GM12878 (cell line): Measurements from ENCODE around the gene ITPKB. TPM values are rescaled to one million over a fixed set of nuclear protein-coding genes. Genes with fewer than 3 reads are reported as not detected.

Source experiments
- BACH1 ChIP-seq: fragments of 450-650 bp; IDR thresholded peaks from 2 replicates; pipeline ENCODE4 v1.6.1; 2017; ENCODE audit warnings: mild to moderate bottlenecking, borderline replicate concordance
- BMI1 ChIP-seq: fragments of 450-650 bp; IDR thresholded peaks from 2 replicates; pipeline ENCODE4 v1.6.1; 2016; ENCODE audit warnings: mild to moderate bottlenecking, moderate library complexity, borderline replicate concordance
- BRCA1 ChIP-seq: IDR thresholded peaks from 2 replicates; pipeline ENCODE4 v1.6.1; 2011; ENCODE audit warnings: low read depth, low read length, improper control_type of control experiment
- CBFB ChIP-seq: IDR thresholded peaks from 2 replicates; pipeline ENCODE4 v1.6.1; 2016; ENCODE audit warnings: antibody characterized with exemption, low read depth
- CEBPB ChIP-seq, 2 experiments: fragments of 150-350 bp in 1 of 2; IDR thresholded peaks; 2 replicates each; pipeline ENCODE4 v1.6.1; 2012 to 2014; ENCODE audit warnings: low read depth in 2 of 2, low read length in 2 of 2, borderline replicate concordance in 1 of 2, inconsistent platforms in 1 of 2
- CHD1 ChIP-seq: IDR thresholded peaks from 2 replicates; pipeline ENCODE4 v1.6.1; 2012; ENCODE audit warnings: low read depth, low read length, improper control_type of control experiment
- ESRRA ChIP-seq: IDR thresholded peaks from 2 replicates; pipeline ENCODE4 v1.6.1; 2012; ENCODE audit warnings: mild to moderate bottlenecking, low read length, improper control_type of control experiment
- EZH2 ChIP-seq: IDR thresholded peaks from 2 replicates; pipeline ENCODE4 v1.6.1; 2012; ENCODE audit warnings: low read depth, mild to moderate bottlenecking, control low read depth, inconsistent platforms, low read length, borderline replicate concordance; ENCODE audit not compliant: control insufficient read depth
- IKZF2 ChIP-seq, 2 experiments: fragments of 450-650 bp; IDR thresholded peaks; 2 replicates each; pipeline ENCODE4 v1.6.1; 2017; ENCODE audit warnings: mild to moderate bottlenecking in 2 of 2, moderate library complexity in 2 of 2
- MEF2A ChIP-seq: IDR thresholded peaks from 2 replicates; pipeline ENCODE4 v1.6.1; 2011; ENCODE audit warnings: low read depth, mild to moderate bottlenecking, low read length, moderate library complexity; ENCODE audit not compliant: insufficient read depth
- MLLT1 ChIP-seq: fragments of 450-650 bp; IDR thresholded peaks from 2 replicates; pipeline ENCODE4 v1.6.1; 2016; ENCODE audit warnings: mild to moderate bottlenecking
- MTA2 ChIP-seq: fragments of 450-650 bp; IDR thresholded peaks from 2 replicates; pipeline ENCODE4 v1.6.1; 2016; ENCODE audit warnings: low read depth, mild to moderate bottlenecking, moderate library complexity
- MYC ChIP-seq: IDR thresholded peaks from 2 replicates; pipeline ENCODE4 v1.6.1; 2011; ENCODE audit warnings: mild to moderate bottlenecking, low read length, moderate library complexity, inconsistent platforms; ENCODE audit not compliant: insufficient read depth, insufficient replicate concordance, insufficient read length, severe bottlenecking
- NKRF ChIP-seq: fragments of 450-650 bp; conservative IDR thresholded peaks from 2 replicates; pipeline ENCODE4 v1.6.1; 2017; ENCODE audit warnings: mild to moderate bottlenecking, moderate library complexity
- PRDM15 ChIP-seq: fragments of 450-650 bp; formaldehyde crosslinking; IDR thresholded peaks from 2 replicates; pipeline ENCODE4 v1.4.0; 2020; ENCODE audit warnings: mild to moderate bottlenecking, moderate library complexity
- SMAD5 ChIP-seq: IDR thresholded peaks from 2 replicates; pipeline ENCODE4 v1.6.1; 2016; ENCODE audit warnings: antibody characterized with exemption, low read depth
- STAT3 ChIP-seq: IDR thresholded peaks from 2 replicates; pipeline ENCODE4 v1.6.1; 2011; ENCODE audit warnings: low read depth, low read length, improper control_type of control experiment
- SUPT20H ChIP-seq: IDR thresholded peaks from 2 replicates; pipeline ENCODE4 v1.6.1; 2011; ENCODE audit warnings: low read depth, mild to moderate bottlenecking, low read length, moderate library complexity, borderline replicate concordance; ENCODE audit not compliant: control insufficient read depth
- WRNIP1 ChIP-seq: IDR thresholded peaks from 2 replicates; pipeline ENCODE4 v1.6.1; 2011; ENCODE audit warnings: low read depth, low read length, improper control_type of control experiment, borderline replicate concordance
- ZBTB40 ChIP-seq: fragments of 450-650 bp; IDR thresholded peaks from 2 replicates; pipeline ENCODE4 v1.6.1; 2016; ENCODE audit warnings: mild to moderate bottlenecking, moderate library complexity, borderline replicate concordance
- polyA plus RNA-seq, 11 experiments: library from polyadenylated mRNA; depleted of rRNA in 4 of 11; unstranded in 6 of 11; stranded (reverse) in 5 of 11; fragments of >200 nt; fragmentation: Nextera tagmentation in 4 of 11; fragmentation: Illumina TruSeq in 1 of 11; extraction: Ambion mirVana in 4 of 11; extraction: Trizol in 1 of 11; gene quantifications; 1 replicate in 1 of 11; 2 replicates in 10 of 11; pipeline versions ENCODE4 v1.2.1 to v1.2.3, GENCODE V29; 2011 to 2016; ENCODE audit warnings: inconsistent platforms in 2 of 11, missing spikeins in 2 of 11, low read depth in 1 of 11
- total RNA-seq, 4 experiments: library from RNA; depleted of rRNA in 3 of 4; stranded (reverse); fragments of >200 nt in 3 of 4; fragmentation: Illumina TruSeq in 1 of 4; extraction: Trizol in 1 of 4; gene quantifications; 2 replicates each; pipeline versions ENCODE4 v1.2.1 to v1.2.3, GENCODE V29; 2013 to 2021

ITPKB gene
- total and polyA plus RNA-seq, 10 of the 15 experiments (the other 5 are each of a cell fraction or from before 2014, with no cell fraction given) = 1.3 to 38.7 (median 12.9) TPM

- TF ChIP-seq MTA2 (no peak; the same call in 1 of the 2 replicates), ESRRA (no peak), SUPT20H (no peak), IKZF2 (IDR thresholded peaks at IDR 0.05) (peak; percentile 43 to 57; a peak in 2 of 4 replicates), MYC (no peak), WRNIP1 (no peak), ZBTB40 (no peak), SMAD5 (no peak), PRDM15 (no peak), MEF2A (no peak), EZH2 (no peak), CHD1 (no peak), MLLT1 (peak; percentile 16; the same call in 1 of the 2 replicates), NKRF (no peak), BMI1 (no peak), BACH1 (no peak), STAT3 (no peak), CBFB (no peak), CEBPB (IDR thresholded peaks at IDR 0.05; ENCODE audit: borderline replicate concordance in 1 of 2, low read depth in 2 of 2, low read length in 2 of 2) (no peak; a peak in 1 of 4 replicates), BRCA1 (no peak)
Measured at GRCh38 chr1:226733304-226733703, 5.8 kb downstream of the ITPKB start (continued).
